GM19438 (cell line): Measurements from ENCODE around the gene SEH1L.
"Not testable (repeated sequence)": the region's sequence is repeated elsewhere in the genome, so short reads cannot be mapped to it uniquely, and the experiment has no call there.

Experiments
- ATAC-seq: cut with Tn5 transposase; IDR thresholded peaks from one replicate; pipeline ENCODE4 v1.9.1; 2021; ENCODE audit warnings: low read depth; ENCODE audit not compliant: unreplicated experiment

Gene SEH1L

GRCh38 chr18:12939162-12939561, 8.6 kb upstream of the SEH1L start:
- ATAC-seq = no peak

- no peak for ATAC-seq
These were observed 4.6 kb upstream of the SEH1L start for GRCh38 chr18:12943215-12943614.

- ATAC-seq = no peak
These were observed 3.1 kb upstream of the SEH1L start for GRCh38 chr18:12944709-12945108.

- peak; percentile 9 for ATAC-seq
These were observed 1.1 kb upstream of the SEH1L start for GRCh38 chr18:12946549-12947284.

GRCh38 chr18:12948050-12948804, 416 bp downstream of the SEH1L start:
- peak; percentile 67 for ATAC-seq

- ATAC-seq = no peak
These were observed 10.7 kb downstream of the SEH1L start for GRCh38 chr18:12958478-12958877.

- no peak for ATAC-seq
These were observed 12.6 kb downstream of the SEH1L start for GRCh38 chr18:12960395-12960794.

- no peak for ATAC-seq
These were observed 13.1 kb downstream of the SEH1L start for GRCh38 chr18:12960853-12961397.

- ATAC-seq = no peak
These were observed 15.3 kb downstream of the SEH1L start for GRCh38 chr18:12963069-12963468.

- no peak for ATAC-seq
These were observed 20.3 kb downstream of the SEH1L start for GRCh38 chr18:12968115-12968514.

GRCh38 chr18:12968619-12969018, 20.8 kb downstream of the SEH1L start:
- no peak for ATAC-seq

- ATAC-seq = no peak
These were observed 25.9 kb downstream of the SEH1L start for GRCh38 chr18:12973562-12974213.

- no peak for ATAC-seq
These were observed 27.7 kb downstream of the SEH1L start for GRCh38 chr18:12975488-12975887.

GRCh38 chr18:12976305-12976704, 28.5 kb downstream of the SEH1L start:
- ATAC-seq = no peak

- ATAC-seq = not testable (repeated sequence)
These were observed 32.3 kb downstream of the SEH1L start for GRCh38 chr18:12980065-12980464.

GRCh38 chr18:12989397-12990122, 41.7 kb downstream of the SEH1L start:
- no peak for ATAC-seq

- ATAC-seq = no peak
These were observed 42.3 kb downstream of the SEH1L start for GRCh38 chr18:12990123-12990475.

GRCh38 chr18:12990641-12990966, 42.8 kb downstream of the SEH1L start:
- no peak for ATAC-seq

- ATAC-seq = peak; percentile 89
These were observed 43.4 kb downstream of the SEH1L start, which contains the start of gene CEP192 for GRCh38 chr18:12990967-12991820. Gene CEP192 (plus strand): TSS chr18:12991362. CDS start chr18:12999425, 8,063 bp downstream.

GRCh38 chr18:12991821-12992179, 44.0 kb downstream of the SEH1L start:
- no peak for ATAC-seq
